Measurements from ENCODE around the gene WDR90. TPM values are rescaled to one million over a fixed set of nuclear protein-coding genes. Genes with fewer than 3 reads are reported as not detected.

The WDR90 gene
- polyA plus RNA-seq, 3 donors from 2014 or later = 1.2 to 2.4 TPM; not detected in 1

DNA sequence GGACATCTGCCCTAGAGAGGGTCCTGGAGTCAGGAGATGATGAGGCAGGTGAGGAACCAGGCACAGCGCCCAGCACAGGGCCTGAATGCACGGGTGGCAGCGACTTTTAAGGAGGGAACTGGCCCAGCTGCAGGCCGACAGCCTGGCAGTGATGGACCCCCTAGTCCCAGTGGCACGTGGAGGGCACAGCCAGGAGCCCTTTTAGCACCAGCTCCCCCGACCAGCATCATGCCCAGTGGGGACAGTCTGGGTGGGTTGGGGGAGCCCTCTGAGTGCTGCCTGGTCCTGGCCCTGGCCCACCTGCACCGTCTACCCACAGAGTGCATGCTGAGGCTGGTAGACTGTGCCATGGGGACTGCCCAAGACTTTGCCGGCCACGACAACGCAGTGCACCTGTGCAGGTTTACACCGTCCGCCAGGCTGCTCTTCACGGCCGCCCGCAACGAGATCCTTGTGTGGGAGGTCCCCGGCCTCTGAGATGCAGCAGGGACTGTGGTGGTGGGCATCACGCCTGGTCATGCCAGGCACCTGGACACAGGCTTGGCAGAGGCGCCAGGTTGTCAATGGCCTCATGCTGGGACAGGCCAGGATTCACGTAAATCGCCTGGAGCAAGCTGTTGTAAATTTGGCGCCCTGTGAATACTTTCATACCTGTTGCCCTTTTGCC is 18.1 kb downstream of the WDR90 start:
- H3K27ac Mint-ChIP-seq = peak overlapping the region; percentile 81 to 95 (median 88)
- no peaks in the 10 kb centered on the region for H3K9me3 Mint-ChIP-seq
- H3K4me1 Mint-ChIP-seq = peaks cover 6 to 15% of the 10 kb centered on the region in 2 donors
- no peak for DNase-seq
- peaks cover 1 to 3% (median 2%) of the 10 kb centered on the region in 3 donors for H3K27me3 Mint-ChIP-seq (ENCODE audit: low read depth in 3 of 3)
- H3K4me3 Mint-ChIP-seq = peak overlapping the region; percentile 61 to 82 (median 76)
- no peaks in the 10 kb centered on the region for H3K36me3 Mint-ChIP-seq

DNA sequence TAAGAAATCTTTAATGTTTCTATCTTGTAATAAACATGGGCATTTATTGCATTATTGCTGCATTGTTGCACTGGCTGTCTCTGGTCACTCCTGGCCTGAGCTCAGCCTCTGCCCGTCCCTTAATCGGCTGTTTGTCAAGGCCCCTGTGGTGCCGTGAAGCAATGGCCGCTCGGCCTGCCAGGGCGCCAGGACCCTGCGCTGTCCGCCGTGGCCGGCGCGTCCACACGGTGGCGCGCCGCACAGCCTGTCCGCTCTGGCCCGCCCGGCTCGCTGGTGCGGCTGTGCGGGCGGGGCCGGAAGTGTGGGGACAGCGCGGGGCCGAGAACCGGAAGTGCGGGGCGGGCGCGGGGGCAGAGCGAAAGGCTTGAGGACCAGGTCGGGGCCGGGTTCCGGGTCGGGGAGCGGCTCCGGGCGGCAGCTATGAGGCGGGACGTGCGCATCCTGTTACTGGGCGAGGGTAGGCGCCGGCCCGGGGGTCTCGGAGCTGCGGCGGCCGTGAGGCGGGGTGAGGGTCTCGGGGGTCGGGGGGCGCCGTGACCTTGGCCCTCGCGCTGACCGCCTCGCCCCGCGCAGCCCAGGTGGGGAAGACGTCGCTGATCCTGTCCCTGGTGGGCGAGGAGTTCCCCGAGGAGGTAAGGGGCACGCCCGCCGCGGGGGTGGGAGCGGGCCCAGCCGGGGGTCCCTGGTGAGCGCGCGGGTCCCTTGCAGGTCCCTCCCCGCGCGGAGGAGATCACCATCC is 18.8 kb downstream of the WDR90 start, which contains the start of gene RHOT2:
TSS of gene RHOT2 (plus strand) at position 353 of the 739 bp plus-strand sequence. CDS start at position 421, 68 bp downstream.
- H3K4me3 Mint-ChIP-seq = peak within 1 kb of the TSS; percentile 69 to 82 (median 76)
- no peaks in the 10 kb centered on the region for H3K9me3 Mint-ChIP-seq

DNA sequence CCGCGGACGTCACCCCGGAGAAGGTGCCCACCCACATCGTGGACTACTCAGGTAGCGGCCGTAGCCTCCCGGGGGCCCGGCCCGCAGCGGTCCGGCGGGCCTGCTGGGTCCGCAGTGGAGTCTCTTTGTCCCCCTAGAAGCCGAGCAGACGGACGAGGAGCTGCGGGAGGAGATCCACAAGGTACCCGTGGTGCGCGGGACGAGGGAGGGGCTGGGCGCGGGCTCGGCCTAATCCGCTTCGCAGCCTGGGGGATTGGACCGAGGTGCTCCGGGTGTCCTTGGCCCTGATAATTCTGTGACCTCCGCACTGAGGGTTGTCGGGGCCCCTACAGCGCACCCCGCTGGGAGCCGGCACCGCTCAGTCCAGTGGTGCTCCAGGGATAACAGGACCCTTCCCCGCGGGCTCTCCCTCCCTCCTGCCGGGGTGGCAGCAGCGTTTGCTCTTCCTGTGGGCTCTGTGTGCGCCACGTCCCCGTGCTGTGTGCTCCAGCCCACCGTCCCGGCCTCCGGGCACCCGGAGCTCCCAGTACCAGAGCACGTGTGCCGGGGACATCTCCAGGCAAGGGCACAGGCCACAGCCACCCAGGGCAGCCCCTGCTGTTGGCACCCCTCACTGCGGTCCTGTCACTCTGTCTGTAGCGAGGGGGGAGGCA is 19.5 kb downstream of the WDR90 start:
- Mint-ChIP-seq H3K4me1 (peaks cover 6 to 11% of the 10 kb centered on the region in 2 donors), H3K9me3 (no peaks in the 10 kb centered on the region), H3K27me3 (ENCODE audit: low read depth in 3 of 3) (peaks cover 1 to 3% (median 2%) of the 10 kb centered on the region in 3 donors), H3K4me3 (peak overlapping the region; percentile 58 to 80 (median 69)), H3K27ac (peak overlapping the region in 3 of 6 donors; percentile 34 to 70 (median 62)), H3K36me3 (no peaks in the 10 kb centered on the region)
- no peak for DNase-seq

More for the DNA sequence above, 18.8 kb downstream of the WDR90 start, which contains the start of gene RHOT2:
- Mint-ChIP-seq H3K4me1 (peaks cover 6 to 12% of the 10 kb centered on the region in 2 donors), H3K27ac (peak within 1 kb of the TSS; percentile 81 to 95 (median 88)), H3K27me3 (ENCODE audit: low read depth in 3 of 3) (peaks cover 1 to 3% (median 2%) of the 10 kb centered on the region in 3 donors), H3K36me3 (no peaks in the 10 kb centered on the region)
- peak; percentile 95 to 96 (median 96) for DNase-seq

DNA sequence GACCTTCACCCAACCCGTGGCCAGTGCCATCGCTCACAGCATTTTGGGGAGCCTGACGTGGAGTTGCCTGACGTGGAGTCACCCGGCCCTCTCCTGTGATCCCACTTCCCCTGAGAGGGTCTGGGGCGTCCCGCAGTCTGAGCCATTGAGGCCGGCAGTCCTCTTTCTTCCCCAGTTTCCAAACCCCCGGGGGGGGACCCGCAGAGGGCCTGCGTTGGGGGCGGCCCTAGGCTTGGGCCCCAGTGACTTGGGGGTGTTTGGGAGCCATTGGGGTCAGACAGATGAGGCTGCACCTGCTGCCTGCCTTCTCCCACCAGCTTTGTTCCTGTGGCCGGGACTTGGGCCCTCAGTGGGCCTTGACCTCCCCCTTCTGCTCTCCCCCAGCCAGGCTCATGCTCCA is 20.5 kb downstream of the WDR90 start:
- DNase-seq = no peak
- H3K36me3 Mint-ChIP-seq = no peaks in the 10 kb centered on the region
- peak overlapping the region; percentile 5 to 80 (median 53) for H3K4me3 Mint-ChIP-seq
- peak overlapping the region in 1 of 6 donors; percentile 75 for H3K27ac Mint-ChIP-seq
- H3K4me1 Mint-ChIP-seq = peaks cover 6 to 11% of the 10 kb centered on the region in 2 donors
- peaks cover 1 to 3% (median 2%) of the 10 kb centered on the region in 3 donors for H3K27me3 Mint-ChIP-seq (ENCODE audit: low read depth in 3 of 3)
- H3K9me3 Mint-ChIP-seq = no peaks in the 10 kb centered on the region

DNA sequence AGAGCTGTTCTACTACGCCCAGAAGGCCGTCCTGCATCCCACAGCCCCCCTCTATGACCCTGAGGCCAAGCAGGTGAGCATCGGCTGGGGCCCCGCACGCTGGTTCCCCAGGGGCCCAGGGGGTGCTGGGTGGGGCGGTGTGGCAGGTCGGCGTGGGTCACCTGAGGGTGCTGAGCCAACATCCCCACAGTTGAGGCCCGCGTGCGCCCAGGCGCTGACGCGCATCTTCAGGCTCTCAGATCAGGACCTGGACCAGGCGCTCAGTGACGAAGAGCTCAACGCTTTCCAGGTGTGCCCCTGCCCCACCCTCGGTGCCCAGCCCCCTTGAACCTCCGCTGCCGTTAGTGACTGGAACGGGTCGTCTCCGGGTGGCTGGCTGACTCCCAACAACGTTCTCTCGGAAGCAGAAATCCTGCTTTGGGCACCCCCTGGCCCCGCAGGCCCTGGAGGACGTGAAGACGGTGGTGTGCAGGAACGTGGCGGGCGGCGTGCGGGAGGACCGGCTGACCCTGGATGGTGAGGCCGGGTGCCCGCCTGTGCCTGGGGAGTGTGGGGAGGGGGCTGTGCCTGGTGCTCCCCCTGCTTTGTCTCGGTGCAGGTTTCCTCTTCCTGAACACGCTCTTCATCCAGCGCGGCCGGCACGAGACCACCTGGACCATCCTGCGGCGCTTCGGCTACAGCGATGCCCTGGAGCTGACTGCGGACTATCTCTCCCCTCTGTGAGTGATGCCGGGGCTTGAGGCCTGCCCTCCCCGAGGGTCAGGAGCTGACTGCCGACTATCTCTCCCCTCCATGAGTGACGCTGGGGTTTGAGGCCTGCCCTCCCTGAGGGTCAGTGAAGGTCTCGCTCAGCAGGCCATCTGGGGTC is 21.6 kb downstream of the WDR90 start:
- H3K4me3 Mint-ChIP-seq = peak overlapping the region; percentile 18 to 63 (median 53)
- no peaks in the 10 kb centered on the region for H3K36me3 Mint-ChIP-seq
- no peaks in the 10 kb centered on the region for H3K9me3 Mint-ChIP-seq
- peaks cover 2 to 6% (median 4%) of the 10 kb centered on the region in 3 donors for H3K27me3 Mint-ChIP-seq (ENCODE audit: low read depth in 3 of 3)
- H3K27ac Mint-ChIP-seq = peak overlapping the region in 1 of 6 donors; percentile 62
- DNase-seq = no peak
- H3K4me1 Mint-ChIP-seq = peaks cover 6 to 15% of the 10 kb centered on the region in 2 donors

DNA sequence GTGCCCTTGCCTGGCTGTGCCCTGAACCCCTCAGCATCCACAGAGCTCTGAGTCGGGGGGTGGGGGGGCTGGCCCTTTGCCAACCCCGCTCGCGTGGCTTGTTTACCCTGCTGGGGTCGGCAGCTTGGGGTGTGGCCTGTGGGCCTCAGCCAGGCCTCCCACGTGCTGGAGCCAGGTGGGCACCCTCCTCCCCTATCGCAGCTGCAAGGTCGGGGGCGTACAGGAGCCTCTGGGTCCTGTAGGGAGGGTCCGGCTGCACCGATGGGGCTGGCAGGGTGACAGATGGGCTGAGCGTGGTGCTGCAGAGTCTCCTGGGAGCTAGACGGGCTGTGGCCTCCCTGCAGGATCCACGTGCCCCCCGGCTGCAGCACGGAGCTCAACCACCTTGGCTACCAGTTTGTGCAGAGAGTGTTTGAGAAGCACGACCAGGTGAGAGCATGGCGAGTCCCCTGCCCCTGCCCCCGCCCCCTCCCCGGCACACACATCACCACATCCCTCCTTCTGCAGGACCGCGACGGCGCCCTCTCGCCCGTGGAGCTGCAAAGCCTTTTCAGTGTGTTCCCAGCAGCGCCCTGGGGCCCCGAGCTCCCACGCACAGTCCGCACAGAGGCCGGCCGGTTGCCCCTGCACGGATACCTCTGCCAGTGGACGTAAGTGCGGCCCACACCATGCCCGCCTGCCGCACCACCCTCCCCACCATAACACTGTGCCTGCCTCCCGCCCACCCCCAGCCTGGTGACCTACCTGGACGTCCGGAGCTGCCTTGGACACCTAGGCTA is 22.4 kb downstream of the WDR90 start:
- Mint-ChIP-seq H3K27ac (no peak overlapping the region), H3K27me3 (ENCODE audit: low read depth in 3 of 3) (peaks cover 2 to 6% (median 4%) of the 10 kb centered on the region in 3 donors), H3K4me3 (no peak overlapping the region), H3K9me3 (no peaks in the 10 kb centered on the region), H3K4me1 (peaks cover 6 to 15% of the 10 kb centered on the region in 2 donors), H3K36me3 (no peaks in the 10 kb centered on the region)
- DNase-seq = no peak

DNA sequence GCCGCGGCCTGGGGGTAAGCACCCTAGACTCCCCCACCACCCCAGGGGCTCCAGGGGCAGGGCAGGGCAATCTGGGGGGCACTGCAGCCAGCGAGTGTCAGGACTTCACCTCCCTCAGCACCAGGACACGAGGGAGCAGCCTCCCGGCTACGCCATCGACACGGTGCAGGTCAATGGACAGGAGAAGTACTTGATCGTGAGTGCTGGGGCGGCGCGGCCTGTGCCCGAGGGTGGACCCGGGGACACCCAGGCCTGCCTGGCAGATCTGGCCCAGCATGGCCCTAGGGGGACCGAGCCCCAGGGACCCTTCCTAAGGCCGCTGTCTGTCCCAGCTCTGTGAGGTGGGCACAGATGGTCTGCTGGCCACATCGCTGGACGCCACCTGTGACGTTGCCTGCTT is 23.2 kb downstream of the WDR90 start:
- no peaks in the 10 kb centered on the region for H3K9me3 Mint-ChIP-seq
- no peak overlapping the region for H3K4me3 Mint-ChIP-seq
- peaks cover 5 to 15% of the 10 kb centered on the region in 2 donors for H3K4me1 Mint-ChIP-seq
- peaks cover 2 to 8% (median 4%) of the 10 kb centered on the region in 3 donors for H3K27me3 Mint-ChIP-seq (ENCODE audit: low read depth in 3 of 3)
- no peaks in the 10 kb centered on the region for H3K36me3 Mint-ChIP-seq
- H3K27ac Mint-ChIP-seq = no peak overlapping the region
- no peak for DNase-seq

DNA sequence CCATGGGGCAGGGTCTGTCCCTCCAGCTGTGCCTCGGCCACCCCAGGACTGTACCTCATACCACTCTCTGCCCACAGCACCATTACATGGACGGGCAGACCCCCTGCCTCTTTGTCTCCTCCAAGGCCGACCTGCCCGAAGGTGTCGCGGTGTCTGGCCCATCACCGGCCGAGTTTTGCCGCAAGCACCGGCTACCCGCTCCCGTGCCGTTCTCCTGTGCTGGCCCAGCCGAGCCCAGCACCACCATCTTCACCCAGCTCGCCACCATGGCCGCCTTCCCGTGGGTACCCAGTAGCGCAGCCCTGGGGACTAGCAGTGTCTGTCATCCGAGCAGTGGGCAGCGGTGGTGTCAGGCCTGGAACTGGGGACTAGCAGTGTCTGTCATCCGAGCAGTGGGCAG is 23.7 kb downstream of the WDR90 start:
- Mint-ChIP-seq H3K36me3 (no peaks in the 10 kb centered on the region), H3K4me1 (peaks cover under 1 to 10% of the 10 kb centered on the region in 2 donors), H3K27me3 (ENCODE audit: low read depth in 3 of 3) (peaks cover 0 to 8% (median 3%) of the 10 kb centered on the region in 3 donors), H3K4me3 (no peak overlapping the region), H3K9me3 (no peaks in the 10 kb centered on the region), H3K27ac (no peak overlapping the region)
- no peak for DNase-seq

DNA sequence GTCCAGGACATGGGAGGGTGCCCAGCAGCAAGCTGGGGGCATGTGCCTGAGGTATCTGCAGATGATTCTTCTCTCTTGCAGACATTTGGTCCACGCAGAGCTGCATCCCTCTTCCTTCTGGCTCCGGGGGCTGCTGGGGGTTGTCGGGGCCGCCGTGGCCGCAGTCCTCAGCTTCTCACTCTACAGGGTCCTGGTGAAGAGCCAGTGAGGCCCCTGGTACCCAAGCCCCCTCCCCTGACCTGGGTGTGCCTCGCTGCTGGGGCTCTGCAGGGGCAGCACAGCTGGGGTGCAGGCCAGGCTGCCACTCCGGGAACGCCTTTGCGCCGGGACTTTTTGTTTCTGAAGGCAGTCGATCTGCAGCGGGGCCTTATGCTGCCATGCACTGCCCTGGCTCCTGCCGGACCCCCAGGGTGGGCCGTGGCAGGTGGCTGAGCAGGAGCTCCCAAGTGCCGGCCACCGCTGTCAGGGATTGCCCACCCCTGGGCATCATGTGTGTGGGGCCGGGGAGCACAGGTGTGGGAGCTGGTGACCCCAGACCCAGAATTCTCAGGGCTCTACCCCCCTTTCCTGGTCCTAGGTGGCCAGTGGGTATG is 24.3 kb downstream of the WDR90 start:
- peaks cover 0 to 6% (median 3%) of the 10 kb centered on the region in 3 donors for H3K27me3 Mint-ChIP-seq (ENCODE audit: low read depth in 3 of 3)
- no peak overlapping the region for H3K27ac Mint-ChIP-seq
- H3K4me3 Mint-ChIP-seq = no peak overlapping the region
- DNase-seq = no peak
- H3K4me1 Mint-ChIP-seq = peaks cover 0 to 10% of the 10 kb centered on the region in 2 donors
- no peaks in the 10 kb centered on the region for H3K36me3 Mint-ChIP-seq
- H3K9me3 Mint-ChIP-seq = no peaks in the 10 kb centered on the region

DNA sequence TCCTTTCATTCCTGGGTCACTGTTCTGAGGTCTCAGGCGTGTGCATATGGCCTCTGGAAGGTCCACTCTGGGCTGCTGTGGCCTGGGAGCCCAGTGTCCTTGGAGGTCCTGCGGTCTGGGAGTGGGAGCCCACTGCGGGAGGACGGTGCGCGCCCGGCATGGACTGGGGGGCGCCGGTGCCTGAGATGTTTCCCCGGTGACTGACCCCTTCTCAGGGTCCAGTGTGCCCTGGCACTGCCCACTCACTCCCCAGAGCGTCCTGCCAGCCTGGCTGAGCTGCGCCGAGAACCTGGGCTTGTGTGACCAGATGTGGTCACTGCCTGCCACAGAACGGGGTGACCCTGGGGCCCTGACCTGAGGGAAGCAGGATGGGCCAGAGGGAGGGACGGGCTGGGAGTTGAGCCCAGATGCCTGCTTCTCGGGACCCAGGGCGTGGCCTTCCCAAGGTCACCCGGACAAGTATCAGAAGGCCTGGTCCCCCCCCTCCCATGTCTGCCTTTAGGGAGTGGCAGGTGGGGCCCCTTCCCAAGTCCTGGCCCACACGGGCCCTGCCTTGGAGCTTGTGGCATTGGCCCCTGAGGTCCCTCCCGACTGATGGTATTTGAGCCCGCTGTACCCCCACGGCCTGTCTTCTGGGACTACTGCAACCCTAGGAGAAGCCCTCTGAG is 25.2 kb downstream of the WDR90 start:
- Mint-ChIP-seq H3K4me3 (no peak overlapping the region), H3K27ac (no peak overlapping the region), H3K36me3 (no peaks in the 10 kb centered on the region), H3K27me3 (ENCODE audit: low read depth in 3 of 3) (peaks cover 0 to 8% (median 5%) of the 10 kb centered on the region in 3 donors), H3K4me1 (peaks cover 0 to 12% of the 10 kb centered on the region in 2 donors), H3K9me3 (no peaks in the 10 kb centered on the region)
- DNase-seq = no peak

DNA sequence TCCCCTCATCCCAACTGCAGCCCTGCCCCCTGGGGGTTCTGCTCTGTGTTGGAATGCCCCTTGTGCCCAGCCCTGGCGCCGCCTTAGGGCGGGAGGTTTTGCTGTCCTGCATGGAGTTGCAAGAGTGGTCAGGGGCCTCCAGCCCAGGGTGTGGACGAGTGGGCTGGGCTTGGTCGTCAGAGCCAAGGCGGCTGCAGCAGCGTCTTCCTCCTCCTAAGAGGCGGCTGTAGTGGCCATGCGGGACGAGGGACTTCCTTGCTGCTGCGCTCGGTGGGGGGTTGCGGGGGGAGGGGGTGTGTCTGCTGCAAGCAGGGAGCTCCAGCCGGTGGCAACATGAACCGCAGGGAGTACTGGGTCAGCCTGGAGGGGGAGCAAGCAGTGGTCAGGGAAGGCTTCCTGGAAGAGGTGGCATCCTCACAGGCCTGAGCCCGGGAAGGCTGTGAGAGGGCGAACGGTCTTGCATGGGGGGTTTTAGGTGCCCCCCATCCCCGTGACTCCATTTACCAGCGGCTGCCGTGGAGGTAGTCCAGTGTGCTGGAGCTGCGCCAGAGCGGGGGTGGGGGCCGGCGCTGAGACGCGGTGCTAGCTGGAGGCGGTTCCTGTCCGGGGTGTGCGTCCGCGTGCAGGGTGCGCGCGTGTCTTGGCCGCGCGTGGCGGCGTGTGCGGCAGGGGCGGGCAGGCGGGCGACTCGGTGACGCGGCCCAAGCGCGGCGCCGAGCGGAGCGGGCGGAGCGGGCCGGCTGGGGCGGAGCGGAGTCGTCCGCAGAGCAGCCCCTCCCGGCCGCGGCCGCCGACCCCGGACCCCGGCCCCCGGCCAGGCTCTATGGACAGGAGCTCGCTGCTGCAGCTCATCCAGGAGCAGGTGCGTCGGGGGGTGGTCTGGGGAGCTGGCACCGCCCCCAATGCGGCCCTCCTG is 26.1 kb downstream of the WDR90 start, which contains the start of gene RHBDL1:
TSS of gene RHBDL1 (plus strand) at position 704 of the 916 bp plus-strand sequence. CDS start at position 824, 120 bp downstream.
- Mint-ChIP-seq H3K27me3 (ENCODE audit: low read depth in 3 of 3) (peaks cover 0 to 8% (median 7%) of the 10 kb centered on the region in 3 donors), H3K4me3 (peak within 1 kb of the TSS in 4 of 5 donors; percentile 12 to 32 (median 16)), H3K4me1 (peaks cover 0 to 8% of the 10 kb centered on the region in 2 donors), H3K27ac (no peak within 1 kb of the TSS), H3K36me3 (no peaks in the 10 kb centered on the region), H3K9me3 (no peaks in the 10 kb centered on the region)
- peak in 1 of 3 donors; percentile 24 for DNase-seq

Measured in immature natural killer cell (primary cell).